ENCODE results near the gene ARHGAP6. TPM values are rescaled to one million over a fixed set of nuclear protein-coding genes. Genes with fewer than 3 reads are reported as not detected.

The ARHGAP6 gene
- total and polyA plus RNA-seq, 9 of the 15 experiments (the other 6 are each of a cell fraction or from before 2014, with no cell fraction given): 12.5 to 63.6 (median 41.8) TPM

GRCh38 chrX:11097933-11098332 is 567.8 kb downstream of the ARHGAP6 start (continued):
- TF ChIP-seq CREB3L1 (IDR thresholded peaks at IDR 0.05; ENCODE audit: borderline replicate concordance, low read depth): no peak

- Histone ChIP-seq H3K36me3 (ENCODE audit: control insufficient read depth, insufficient read depth, low read length) (no peaks in the 10 kb centered on the region), H2AFZ (ENCODE audit: low read depth, low read length) (no peak overlapping the region), H3K27ac (ENCODE audit: extremely low read depth, low read depth, low read length) (no peak overlapping the region), H3K27me3 (ENCODE audit: control insufficient read depth in 2 of 2, insufficient read depth in 2 of 2, low read length in 2 of 2) (no peaks in the 10 kb centered on the region), H3K4me1 (replicated peaks in 1 of 2; ENCODE audit: control insufficient read depth in 2 of 2, insufficient read depth in 2 of 2, low read length in 2 of 2) (no peaks in the 10 kb centered on the region), H4K20me1 (replicated peaks; ENCODE audit: control insufficient read depth, insufficient read depth, low read length) (no peaks in the 10 kb centered on the region), H3K4me3 (no peak overlapping the region), H3K9me3 (replicated peaks; ENCODE audit: control insufficient read depth, insufficient read depth, low read depth, low read length) (peaks cover 2% of the 10 kb centered on the region; the same call in 1 of the 2 replicates), H3K9me1 (ENCODE audit: control insufficient read depth, insufficient read depth, low read length) (no peaks in the 10 kb centered on the region), H3K79me2 (ENCODE audit: control insufficient read depth, insufficient read depth, low read length) (no peaks in the 10 kb centered on the region), H3K4me2 (ENCODE audit: insufficient read depth, low read length) (no peak overlapping the region), H3K9ac (ENCODE audit: insufficient read depth in 1 of 2, low read depth in 2 of 2, low read length in 2 of 2) (no peak overlapping the region)
- no peak for ATAC-seq
- in situ Hi-C loops (cut with MboI) (no loop called here), intact Hi-C loops (cut with micrococcal nuclease) (no loop called here)
- WGBS (ENCODE audit: insufficient coverage, low coverage, missing lambda C conversion rate): 79% methylated on average over 1 of the region's 1 CpG
- CTCF ChIA-PET (ENCODE audit: low intra/inter-chr PET ratio): interaction anchor here (0.6 kb wide), 1 partner anchor 27 kb away, joined by 3 read pairs; no protein-coding TSS in a partner anchor
- FAIRE-seq: no peak
- no TSS peak for BruUV-seq (replicated peaks)
- no peak for DNase-seq (ENCODE audit: extremely low read depth in 1 of 4, low spot score in 3 of 4)
- POLR2A ChIA-PET: no interaction called here
- no peak for TF ChIP-seq SMARCA5 (IDR thresholded peaks at IDR 0.05)
- TF ChIP-seq CBX5 (IDR thresholded peaks at IDR 0.05; ENCODE audit: borderline replicate concordance, low read depth): 0 out of 2 replicates have a peak, but pooled peaks have one; percentile 46
- no peak for TF ChIP-seq RBM14 (IDR thresholded peaks at IDR 0.05; ENCODE audit: borderline replicate concordance, insufficient read depth, low read depth, low read length)
- TF ChIP-seq EGR1 (conservative IDR thresholded peaks at IDR 0.05): no peak
- TF ChIP-seq GTF2A2 (tag; IDR thresholded peaks at IDR 0.05): no peak
- TF ChIP-seq ZNF586 (CRISPR knock-in tag; conservative IDR thresholded peaks at IDR 0.05): no peak
- no peak for TF ChIP-seq PPARD (CRISPR knock-in tag; IDR thresholded peaks at IDR 0.05)
- TF ChIP-seq HDAC2 (IDR thresholded peaks at IDR 0.05): no peak
- TF ChIP-seq TRIM28 (IDR thresholded peaks at IDR 0.05): 0 out of 2 replicates have a peak, but pooled peaks have one; percentile 54
- TF ChIP-seq TAF7 (tag; IDR thresholded peaks at IDR 0.05): no peak
- no peak for TF ChIP-seq STAT5A (IDR thresholded peaks at IDR 0.05; ENCODE audit: borderline replicate concordance, low read length)
- no peak for TF ChIP-seq ASH1L (IDR thresholded peaks at IDR 0.05; ENCODE audit: borderline replicate concordance, low read depth, partially characterized antibody)
- no peak for TF ChIP-seq ZNF395 (CRISPR knock-in tag; IDR thresholded peaks at IDR 0.05)
Measured at GRCh38 chrX:11089802-11090201, 575.9 kb downstream of the ARHGAP6 start.
